Upper lobe of left lung (tissue), 4 donors: ENCODE measurements around the gene EPHB3.
"Not testable (repeated sequence)": the region's sequence is repeated elsewhere in the genome, so short reads cannot be mapped to it uniquely, and the experiment has no call there.

Experiments
- POLR2A ChIP-seq, 4 donors: fragments of 450-650 bp; IDR thresholded peaks; one replicate each; pipeline ENCODE4 v1.5.1; 2016 to 2017; ENCODE audit warnings: antibody characterized with exemption in 4 of 4, mild to moderate bottlenecking in 2 of 4
- POLR2AphosphoS5 ChIP-seq, 2 donors: sonication (generic); formaldehyde crosslinking; IDR thresholded peaks; one replicate each; pipeline ENCODE4 v1.5.1; 2017; ENCODE audit warnings: antibody characterized with exemption in 2 of 2
- TF ChIP-seq, protein P1 (sequence below), 6 experiments: fragments of 450-650 bp in 4 of 6; fragments of 200-600 bp in 2 of 6; sonication (generic) in 2 of 6; IDR thresholded peaks; one replicate each; pipeline ENCODE4 v1.5.1; 2016 to 2019; ENCODE audit warnings: antibody characterized with exemption in 6 of 6

DNA sequence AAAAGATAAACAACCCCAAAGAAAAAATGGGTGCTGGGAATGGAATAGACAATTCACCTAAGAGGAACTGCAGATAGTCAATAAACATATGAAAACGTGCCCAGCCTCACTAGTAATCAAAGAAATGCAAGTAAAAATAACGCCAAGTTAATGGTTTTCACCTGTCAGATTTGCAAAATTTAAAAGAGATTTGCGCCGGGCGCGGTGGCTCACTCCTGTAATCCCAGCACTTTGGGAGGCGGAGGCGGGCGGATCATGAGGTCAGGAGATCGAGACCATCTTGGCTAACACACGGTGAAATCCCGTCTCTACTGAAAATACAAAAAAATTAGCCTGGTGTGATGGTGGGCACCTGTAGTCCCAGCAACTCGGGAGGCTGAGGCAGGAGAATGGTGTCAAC is 60.6 kb downstream of the EPHB3 start:
- TF ChIP-seq, protein P1, sequence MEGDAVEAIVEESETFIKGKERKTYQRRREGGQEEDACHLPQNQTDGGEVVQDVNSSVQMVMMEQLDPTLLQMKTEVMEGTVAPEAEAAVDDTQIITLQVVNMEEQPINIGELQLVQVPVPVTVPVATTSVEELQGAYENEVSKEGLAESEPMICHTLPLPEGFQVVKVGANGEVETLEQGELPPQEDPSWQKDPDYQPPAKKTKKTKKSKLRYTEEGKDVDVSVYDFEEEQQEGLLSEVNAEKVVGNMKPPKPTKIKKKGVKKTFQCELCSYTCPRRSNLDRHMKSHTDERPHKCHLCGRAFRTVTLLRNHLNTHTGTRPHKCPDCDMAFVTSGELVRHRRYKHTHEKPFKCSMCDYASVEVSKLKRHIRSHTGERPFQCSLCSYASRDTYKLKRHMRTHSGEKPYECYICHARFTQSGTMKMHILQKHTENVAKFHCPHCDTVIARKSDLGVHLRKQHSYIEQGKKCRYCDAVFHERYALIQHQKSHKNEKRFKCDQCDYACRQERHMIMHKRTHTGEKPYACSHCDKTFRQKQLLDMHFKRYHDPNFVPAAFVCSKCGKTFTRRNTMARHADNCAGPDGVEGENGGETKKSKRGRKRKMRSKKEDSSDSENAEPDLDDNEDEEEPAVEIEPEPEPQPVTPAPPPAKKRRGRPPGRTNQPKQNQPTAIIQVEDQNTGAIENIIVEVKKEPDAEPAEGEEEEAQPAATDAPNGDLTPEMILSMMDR (IDR thresholded peaks at IDR 0.05): not testable (repeated sequence)
- not testable (repeated sequence) for TF ChIP-seq POLR2A, POLR2AphosphoS5 (IDR thresholded peaks at IDR 0.05)
